ENCODE data around the gene CD248.

The CD248 gene

GRCh38 chr11:66275984-66276612, 40.7 kb downstream of the CD248 start:
- no peak for DNase-seq (ENCODE audit: low spot score)

DNA sequence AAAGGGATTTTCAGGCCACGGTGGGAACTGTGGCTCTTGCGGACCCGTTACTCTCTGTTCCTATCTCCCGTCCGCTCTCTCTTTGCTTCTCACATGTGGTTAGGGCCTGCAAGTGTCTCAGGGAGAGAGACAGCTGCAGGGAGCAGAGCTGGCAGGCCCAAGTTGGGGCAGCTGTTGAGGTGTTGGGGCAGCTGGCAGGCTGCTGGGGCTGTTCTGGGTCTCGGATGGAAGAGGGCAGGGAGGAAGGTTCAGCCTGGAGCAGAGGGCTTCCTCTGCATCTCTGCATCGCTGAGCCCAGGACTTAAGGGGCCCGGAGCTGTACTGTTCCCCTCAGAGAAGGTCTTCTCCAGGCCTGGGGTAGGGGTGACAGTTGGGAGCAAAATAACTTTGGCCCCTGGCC, 41.4 kb downstream of the CD248 start:
- no peak for DNase-seq (ENCODE audit: low spot score)

DNA sequence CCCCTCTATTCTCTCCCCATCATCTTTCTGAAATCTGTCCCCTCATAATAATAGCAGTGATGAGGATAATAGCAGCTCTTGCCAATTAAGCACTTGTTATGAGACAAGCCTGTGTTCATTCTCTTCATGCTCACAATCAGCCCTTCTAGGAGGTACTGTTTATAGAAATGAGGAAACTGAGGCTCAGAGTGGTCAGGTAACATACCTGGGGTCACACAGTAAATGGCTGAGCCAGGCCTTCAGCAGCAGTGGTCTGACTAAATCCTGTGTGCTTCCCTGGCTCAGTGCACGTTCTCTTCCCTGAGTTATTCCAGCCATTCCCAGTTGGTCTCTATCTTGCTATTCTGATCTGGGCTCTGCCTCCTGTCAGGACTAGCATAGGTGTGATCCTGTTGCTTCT, 42.6 kb downstream of the CD248 start:
- DNase-seq (ENCODE audit: low spot score) = no peak

GRCh38 chr11:66272596-66272995, 44.2 kb downstream of the CD248 start:
- DNase-seq (ENCODE audit: low spot score) = no peak

DNA sequence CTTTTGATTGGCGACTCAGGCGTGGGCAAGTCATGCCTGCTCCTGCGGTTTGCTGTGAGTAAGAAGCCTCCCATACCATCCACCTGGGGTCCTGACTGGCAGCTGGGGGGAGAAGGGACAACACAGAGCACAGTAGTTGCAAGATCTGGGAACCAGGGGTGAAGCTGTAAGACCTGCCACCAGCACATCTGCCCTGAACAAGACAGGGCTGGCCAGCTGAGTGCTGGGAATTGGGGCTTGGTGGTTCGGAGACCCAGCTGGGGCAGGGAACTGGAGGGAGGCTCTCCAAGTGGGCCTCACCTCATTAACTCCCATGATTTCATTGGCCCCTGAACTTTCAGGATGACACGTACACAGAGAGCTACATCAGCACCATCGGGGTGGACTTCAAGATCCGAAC, 45.0 kb downstream of the CD248 start:
- no peak for DNase-seq (ENCODE audit: low spot score)

DNA sequence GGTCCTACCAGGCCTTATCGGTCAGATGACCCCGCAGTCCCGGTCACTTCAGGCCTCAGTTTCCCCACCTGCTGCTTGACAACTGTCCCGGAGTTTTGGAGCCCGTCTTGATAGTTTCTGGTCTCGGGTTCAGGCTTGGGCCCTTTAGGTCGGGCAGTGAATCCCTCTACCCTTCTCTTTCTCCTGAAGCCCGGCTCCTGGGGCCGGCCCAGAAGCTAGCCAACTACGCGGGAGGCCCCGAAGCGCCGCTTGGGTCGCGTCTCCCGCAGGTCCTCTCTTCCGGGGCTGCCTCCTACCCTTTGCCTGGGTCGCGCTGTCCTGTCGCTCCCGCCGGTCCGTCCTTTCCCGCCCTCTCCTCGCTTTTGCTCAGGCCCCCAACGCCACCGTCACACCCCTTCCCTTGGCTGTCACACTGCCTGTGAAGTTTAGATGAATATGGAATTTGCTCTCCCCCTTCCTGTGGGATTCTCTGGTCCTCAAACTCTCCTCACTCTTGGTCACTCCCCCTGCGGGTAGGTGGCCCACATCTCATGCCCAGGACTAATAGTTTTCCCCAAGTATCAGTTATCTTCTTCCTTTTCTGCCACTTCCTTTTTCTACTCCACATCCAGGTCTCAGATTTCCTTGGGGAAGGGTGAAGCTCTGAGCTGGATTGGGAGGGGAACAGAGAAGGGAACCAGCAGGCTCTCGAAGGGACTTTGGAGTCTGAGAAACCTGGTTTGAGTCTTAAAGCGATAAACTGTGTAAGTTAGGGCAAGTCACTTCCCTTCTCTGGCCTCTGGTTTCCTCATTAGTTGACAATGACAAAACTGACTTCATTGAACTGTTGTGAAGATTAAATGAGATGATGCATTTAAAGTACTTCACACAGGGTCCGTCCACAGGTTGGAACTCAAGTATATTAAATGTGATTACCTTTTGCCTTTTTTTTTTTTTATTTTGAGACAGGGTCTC, 47.6 kb downstream of the CD248 start:
- no peak for DNase-seq (ENCODE audit: low spot score)

DNA sequence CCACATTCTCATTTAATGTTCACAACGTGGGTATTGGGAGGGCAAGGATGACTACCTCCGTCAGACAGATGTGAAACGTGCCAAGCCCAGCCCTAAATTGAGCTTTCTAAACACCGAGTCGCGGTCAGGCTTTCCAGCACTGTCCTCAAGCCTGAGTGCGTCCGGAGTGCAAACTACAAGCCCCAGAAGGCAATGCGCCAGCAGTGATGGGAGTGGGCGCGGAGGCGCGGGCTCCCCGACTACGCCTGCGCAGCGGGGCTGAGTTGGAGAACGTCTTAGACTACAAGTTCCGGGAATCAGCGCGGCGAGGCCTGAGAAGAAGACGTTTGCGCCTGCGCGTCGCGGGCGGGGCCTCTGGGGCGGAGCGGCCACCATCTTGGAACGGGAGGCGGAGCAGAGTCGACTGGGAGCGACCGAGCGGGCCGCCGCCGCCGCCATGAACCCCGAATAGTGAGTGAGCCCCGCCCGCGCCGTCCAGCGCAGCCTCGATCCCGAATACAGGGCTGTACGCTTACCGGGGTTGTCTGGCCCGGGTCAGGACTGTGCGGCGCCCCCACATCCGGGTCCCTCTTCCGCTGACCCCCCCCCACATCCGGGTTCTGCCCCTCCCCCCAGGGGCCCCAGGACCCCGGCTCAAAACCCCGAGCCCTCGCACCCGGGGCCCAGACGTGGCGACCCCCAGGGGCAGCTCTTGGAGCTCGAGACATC, 48.4 kb downstream of the CD248 start, which contains the start of gene RAB1B:
TSS of gene RAB1B (plus strand) at position 396 of the 708 bp plus-strand sequence. CDS start at position 437, 41 bp downstream.
- peak; percentile 99 for DNase-seq (ENCODE audit: low spot score)

- peak; percentile 81 for DNase-seq (ENCODE audit: low spot score)
Observed at GRCh38 chr11:66267379-66268243, 49.2 kb downstream of the CD248 start.

DNA sequence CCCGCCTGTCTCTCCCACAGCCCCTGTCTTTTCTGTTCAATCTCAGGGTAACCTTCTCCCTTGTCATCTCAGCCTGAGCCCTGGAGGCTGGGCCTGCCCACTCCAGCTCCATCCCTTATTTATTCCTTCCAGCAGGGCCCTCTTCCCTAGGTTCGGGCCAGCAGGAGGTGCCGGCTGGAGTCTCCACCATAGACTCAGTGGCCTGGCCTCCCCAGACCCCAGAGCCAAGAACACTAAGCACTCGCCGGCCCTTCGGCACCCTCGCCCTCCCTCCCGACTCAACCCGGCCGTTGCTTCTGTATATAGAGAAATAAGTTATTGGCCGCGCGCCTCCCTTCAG, 49.8 kb downstream of the CD248 start:
- DNase-seq (ENCODE audit: low spot score) = no peak

DNA sequence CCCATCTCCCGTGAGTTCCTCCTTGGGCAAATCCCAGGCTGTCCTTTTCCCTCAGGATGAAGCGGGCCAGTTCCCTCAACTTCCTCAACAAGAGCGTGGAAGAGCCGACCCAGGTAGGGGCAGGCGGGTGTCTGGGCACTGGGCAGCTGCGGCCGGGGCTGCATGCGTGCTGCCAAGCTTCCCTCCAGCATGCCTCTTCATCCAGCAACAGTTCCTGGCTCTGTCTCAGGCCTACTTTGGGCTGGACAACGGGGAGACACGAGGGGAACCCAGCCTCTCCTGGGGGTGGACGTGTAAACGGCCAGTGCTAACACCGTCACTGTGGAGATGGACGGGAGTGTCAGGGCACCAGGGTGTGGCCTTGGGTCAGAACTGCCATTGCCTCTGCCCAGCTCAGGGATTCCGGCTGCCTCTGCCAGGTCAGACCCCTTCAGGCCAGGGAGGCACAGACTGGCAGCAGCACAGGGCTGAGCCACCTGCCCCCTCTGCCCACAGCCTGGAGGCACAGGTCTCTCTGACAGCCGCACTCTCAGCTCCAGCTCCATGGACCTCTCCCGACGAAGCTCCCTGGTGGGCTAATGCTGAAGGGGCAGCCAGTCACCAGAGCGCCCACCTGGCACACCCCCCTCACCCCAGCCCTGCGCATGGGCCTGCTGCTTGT, 50.3 kb downstream of the CD248 start:
- DNase-seq (ENCODE audit: low spot score) = no peak

- no peak for DNase-seq (ENCODE audit: low spot score)
Observed at GRCh38 chr11:66265531-66266377, 51.1 kb downstream of the CD248 start.

- DNase-seq (ENCODE audit: low spot score) = no peak
Observed at GRCh38 chr11:66264914-66265313, 51.9 kb downstream of the CD248 start.

All from COLO829 (cell line).